H1 (cell line): ENCODE results near the gene CCDC51. TPM values are rescaled to one million over a fixed set of nuclear protein-coding genes. Genes with fewer than 3 reads are reported as not detected.
A peak's percentile ranks its signal among the peaks of the same experiment; 100 is the strongest.

Experiments
- EP300 ChIP-seq, 2 experiments: IDR thresholded peaks; 1 replicate in 1 of 2; 2 replicates in 1 of 2; pipeline ENCODE4 v1.6.1; 2011 to 2012; ENCODE audit warnings: low read depth in 2 of 2, low read length in 2 of 2, mild to moderate bottlenecking in 2 of 2, borderline replicate concordance in 1 of 2, inconsistent platforms in 1 of 2, moderate library complexity in 1 of 2
- RAD21 ChIP-seq, 2 experiments: IDR thresholded peaks in 1 of 2; conservative IDR thresholded peaks in 1 of 2; 2 replicates each; pipeline ENCODE4 v1.6.1; 2011; ENCODE audit warnings: low read depth in 2 of 2, low read length in 2 of 2, improper control_type of control experiment in 1 of 2, inconsistent platforms in 1 of 2, mild to moderate bottlenecking in 1 of 2, moderate library complexity in 1 of 2
- polyA plus RNA-seq, 7 experiments: library from polyadenylated mRNA; depleted of rRNA in 3 of 7; stranded (reverse) in 5 of 7; unstranded in 2 of 7; fragments of >200 nt in 5 of 7; fragments of 200-250 nt in 2 of 7; gene quantifications; 1 replicate in 5 of 7; 2 replicates in 1 of 7; 4 replicates in 1 of 7; pipeline versions ENCODE4 v1.2.1 to v1.2.3, GENCODE V29; 2011 to 2013; ENCODE audit warnings: missing spikeins in 2 of 7, mixed read lengths in 2 of 7
- total RNA-seq: library from RNA; stranded (reverse); fragmentation: NEBNext Ultra II Directional; extraction: Animal tissue kit (Norgen Biotek cat#: 25700); gene quantifications from 2 replicates; pipeline ENCODE4 v1.2.1, GENCODE V29; 2021

Gene CCDC51
- total and polyA plus RNA-seq, 2 of the 8 experiments (the other 6 are each of a cell fraction or from before 2014, with no cell fraction given) = 21.3 to 21.4 TPM

GRCh38 chr3:48432411-48433371, 7.2 kb downstream of the CCDC51 start (continued):
- TF ChIP-seq RAD21 (IDR thresholded peaks at IDR 0.05 in 1 of 2, conservative IDR thresholded peaks at IDR 0.05 in 1 of 2; ENCODE audit: low read depth in 2 of 2, low read length in 2 of 2) = peak; percentile 29 to 44
- no peak for TF ChIP-seq EP300 (IDR thresholded peaks at IDR 0.05; ENCODE audit: borderline replicate concordance in 1 of 2, low read depth in 2 of 2, low read length in 2 of 2)
